ENCODE measurements around the gene RNF121.

DNA sequence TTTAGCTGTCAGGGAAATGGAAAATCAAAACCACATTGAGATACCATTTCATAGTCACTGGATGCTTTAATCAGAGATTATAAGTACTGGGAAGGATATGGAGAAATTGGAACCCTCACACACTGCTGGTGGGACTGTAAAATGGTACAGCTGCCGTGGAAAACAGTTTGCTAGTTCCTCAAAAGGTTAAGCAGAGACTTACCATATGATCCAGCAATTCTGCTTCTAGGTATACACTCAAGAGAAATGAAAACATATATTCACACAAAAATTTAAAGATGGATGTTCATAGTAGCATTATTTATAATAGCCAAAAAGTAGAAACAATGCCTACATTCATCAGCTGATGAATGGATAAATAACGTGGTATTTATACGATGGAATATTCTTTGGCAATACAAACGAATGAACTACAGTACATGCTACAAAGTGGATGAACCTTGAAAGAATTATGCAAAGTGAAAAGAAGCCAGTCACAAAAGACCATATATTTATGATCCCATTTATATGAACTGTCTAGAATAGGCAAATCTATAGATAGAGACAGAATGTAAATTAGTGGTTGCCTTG is 23.0 kb downstream of the RNF121 start:
- TF ChIP-seq, protein P1, sequence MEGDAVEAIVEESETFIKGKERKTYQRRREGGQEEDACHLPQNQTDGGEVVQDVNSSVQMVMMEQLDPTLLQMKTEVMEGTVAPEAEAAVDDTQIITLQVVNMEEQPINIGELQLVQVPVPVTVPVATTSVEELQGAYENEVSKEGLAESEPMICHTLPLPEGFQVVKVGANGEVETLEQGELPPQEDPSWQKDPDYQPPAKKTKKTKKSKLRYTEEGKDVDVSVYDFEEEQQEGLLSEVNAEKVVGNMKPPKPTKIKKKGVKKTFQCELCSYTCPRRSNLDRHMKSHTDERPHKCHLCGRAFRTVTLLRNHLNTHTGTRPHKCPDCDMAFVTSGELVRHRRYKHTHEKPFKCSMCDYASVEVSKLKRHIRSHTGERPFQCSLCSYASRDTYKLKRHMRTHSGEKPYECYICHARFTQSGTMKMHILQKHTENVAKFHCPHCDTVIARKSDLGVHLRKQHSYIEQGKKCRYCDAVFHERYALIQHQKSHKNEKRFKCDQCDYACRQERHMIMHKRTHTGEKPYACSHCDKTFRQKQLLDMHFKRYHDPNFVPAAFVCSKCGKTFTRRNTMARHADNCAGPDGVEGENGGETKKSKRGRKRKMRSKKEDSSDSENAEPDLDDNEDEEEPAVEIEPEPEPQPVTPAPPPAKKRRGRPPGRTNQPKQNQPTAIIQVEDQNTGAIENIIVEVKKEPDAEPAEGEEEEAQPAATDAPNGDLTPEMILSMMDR (conservative IDR thresholded peaks at IDR 0.05; ENCODE audit: low read length): no peak
- TF ChIP-seq EZH2phosphoT487 (IDR thresholded peaks at IDR 0.05; ENCODE audit: borderline replicate concordance, low read depth, low read length): no peak
